HK-2 (cell line): Measurements from ENCODE around the gene TAS2R60.
"Not testable (repeated sequence)": the region's sequence is repeated elsewhere in the genome, so short reads cannot be mapped to it uniquely, and the experiment has no call there.

Experiments used
- DNase-seq: peaks from one replicate; pipeline ENCODE4 v3.0.0-alpha.2; 2018; ENCODE audit not compliant: unreplicated experiment

The TAS2R60 gene, protein sequence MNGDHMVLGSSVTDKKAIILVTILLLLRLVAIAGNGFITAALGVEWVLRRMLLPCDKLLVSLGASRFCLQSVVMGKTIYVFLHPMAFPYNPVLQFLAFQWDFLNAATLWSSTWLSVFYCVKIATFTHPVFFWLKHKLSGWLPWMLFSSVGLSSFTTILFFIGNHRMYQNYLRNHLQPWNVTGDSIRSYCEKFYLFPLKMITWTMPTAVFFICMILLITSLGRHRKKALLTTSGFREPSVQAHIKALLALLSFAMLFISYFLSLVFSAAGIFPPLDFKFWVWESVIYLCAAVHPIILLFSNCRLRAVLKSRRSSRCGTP

DNA sequence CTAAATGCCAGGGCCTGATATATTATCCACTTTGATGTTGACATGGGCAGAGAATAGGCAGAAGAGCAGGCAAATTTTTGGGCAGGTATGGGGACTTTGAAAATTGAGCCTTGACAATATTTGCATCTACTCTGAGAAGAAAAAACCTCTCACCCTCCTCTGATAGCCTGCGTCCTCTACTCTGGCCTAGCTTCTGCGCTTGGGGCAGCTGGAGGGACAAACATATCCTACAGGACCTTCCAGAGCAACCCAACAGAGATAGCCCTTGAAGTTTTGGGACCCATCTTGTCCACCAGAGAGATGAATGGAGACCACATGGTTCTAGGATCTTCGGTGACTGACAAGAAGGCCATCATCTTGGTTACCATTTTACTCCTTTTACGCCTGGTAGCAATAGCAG is at the start of gene TAS2R60:
Gene TAS2R60 (plus strand): TSS at position 301 of the 400 bp plus-strand sequence. CDS start 0 bp downstream, at position 301.
- no peak for DNase-seq

DNA sequence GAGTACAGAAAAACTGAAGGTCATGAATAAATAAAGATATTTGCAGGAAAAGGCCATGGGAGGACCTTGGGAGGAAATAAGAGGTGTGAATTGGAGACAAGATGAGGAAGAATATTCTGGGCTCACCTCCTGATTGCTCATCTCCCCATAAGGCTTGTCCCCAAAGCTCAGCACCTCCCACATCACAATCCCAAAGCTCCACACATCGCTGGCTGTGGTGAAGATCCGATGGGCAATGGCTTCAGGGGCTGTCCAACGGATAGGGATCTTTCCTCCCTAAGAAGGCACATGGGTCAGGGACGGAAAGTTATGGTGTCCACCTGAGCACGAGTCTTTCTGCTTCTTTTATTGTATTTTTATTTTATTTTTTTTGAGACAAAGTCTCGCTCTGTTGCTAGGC is 49.2 kb upstream of the TAS2R60 start:
- peak; percentile 20 for DNase-seq

DNA sequence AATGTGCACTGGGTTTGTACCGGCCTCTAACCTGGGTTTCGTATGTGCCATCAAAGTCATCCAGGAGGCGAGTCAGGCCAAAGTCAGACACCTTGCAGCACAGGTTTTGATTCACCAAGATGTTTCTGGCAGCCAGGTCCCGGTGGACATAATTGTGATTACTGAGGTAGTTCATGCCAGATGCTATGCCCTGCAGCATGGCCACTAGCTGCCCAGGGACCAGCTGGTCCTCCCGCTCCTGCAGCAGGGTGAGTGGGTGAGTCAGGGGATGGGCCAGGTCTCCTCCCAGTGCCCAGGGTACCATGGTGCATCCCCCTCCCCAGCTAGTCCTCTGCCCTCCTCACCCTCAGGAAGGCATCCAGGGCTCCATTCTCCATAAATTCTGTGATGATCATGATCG is 48.5 kb upstream of the TAS2R60 start:
- no peak for DNase-seq

DNA sequence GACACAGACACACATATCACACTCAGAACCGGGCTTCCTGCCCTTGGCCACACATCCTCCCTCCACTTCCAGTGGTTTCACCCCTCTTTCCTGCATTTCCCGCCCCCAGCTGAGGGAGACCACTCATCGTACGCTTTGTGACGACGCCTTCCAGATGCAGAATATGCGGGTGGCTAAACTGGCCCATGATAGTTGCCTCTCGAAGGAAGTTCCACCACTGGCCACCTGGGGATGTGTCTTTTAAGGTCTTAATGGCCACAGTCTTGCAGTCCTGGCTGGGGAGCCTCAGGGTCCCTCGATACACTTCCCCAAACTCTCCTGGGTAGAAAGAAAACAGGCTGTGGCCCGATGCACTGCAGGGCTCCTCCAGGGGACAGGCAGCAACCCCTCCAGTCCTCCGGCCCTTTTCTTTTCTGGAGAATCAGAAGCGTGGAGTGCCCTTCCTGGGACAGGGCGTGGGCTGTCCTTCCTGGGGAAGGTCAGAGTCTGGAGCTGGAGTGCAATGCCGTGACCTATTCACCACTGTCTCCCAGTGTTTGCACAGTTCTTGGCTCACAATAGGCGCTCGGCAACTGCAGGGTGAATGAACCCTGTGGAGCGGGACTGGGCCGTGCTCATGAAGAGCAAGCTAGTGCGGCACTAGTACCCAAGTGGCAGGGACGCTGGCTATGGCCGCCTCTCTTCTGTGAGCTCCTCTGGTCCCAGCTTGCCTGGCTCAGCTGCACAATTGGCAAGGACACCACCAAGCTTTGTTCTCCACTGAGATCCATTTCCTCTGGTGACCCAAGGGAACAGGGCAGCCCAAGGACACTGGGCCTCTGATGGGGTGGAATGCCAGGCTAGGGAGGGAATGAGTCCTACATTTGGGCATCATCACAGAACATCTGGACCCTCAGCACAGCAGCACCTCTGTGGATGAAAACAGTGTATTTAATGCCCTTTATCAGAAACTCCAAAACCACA is 47.8 kb upstream of the TAS2R60 start:
- no peak for DNase-seq

DNA sequence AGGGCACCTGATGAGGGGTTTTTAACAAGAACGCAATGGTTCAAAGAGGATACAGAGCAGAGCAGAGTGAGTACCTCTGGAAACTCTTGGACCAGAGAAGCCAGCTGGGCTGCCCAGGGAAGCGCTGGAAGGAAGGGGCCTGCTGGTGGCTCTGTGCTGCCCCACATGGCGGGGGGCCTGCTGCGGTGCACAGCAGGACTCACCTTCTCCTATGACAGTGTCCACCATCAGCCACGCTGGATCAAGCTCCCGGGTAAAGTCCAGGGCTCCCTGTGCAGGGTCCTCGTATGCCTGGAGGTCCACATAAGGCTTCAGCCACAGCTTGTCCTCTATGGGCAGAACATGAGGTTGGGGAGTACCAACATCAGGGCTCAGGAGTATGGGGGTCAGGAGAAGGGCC is 47.1 kb upstream of the TAS2R60 start:
- DNase-seq: no peak

DNA sequence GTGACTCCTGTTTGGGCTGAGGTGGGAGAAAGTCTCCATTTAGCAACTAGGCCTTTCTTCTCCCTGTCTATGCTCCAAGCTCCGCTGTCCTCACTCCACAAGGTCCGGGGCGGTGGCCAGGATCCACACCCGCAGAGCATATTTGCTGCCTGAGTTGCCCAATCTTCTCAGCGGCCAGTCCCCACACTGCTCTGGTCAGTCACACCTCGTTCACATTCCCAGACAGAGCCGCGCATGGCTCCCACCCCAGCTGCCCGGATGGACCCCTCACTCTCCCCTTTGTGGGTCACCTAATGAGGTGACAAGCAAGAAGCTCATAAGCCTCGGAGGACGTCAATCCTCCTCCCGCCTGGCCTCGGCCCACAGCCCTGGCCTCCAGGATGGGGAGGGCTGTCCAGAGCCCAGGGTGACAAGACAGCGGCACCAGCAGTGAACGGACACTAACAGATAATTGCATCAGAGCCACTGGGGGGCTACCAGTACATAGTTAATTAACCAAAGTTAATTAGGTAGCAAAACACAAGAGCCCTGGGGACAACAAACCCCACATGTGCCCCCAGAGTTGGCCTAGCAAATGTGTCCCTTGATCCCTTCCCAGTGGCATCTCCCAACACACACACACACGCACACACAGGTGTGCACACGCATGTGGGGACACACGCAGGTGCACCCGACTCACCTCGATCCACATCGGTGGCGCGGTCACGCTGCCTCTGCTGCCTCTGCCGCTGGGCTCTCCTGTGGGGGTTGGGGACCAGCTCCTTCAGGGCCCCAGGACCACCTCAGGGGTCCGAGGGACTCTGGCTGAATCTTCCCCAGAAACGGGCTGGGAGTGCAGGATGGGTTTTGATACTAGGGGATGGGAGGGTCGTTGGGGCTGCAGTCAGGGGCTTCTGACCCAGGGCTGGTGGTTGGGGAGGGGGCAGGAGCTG is 46.4 kb upstream of the TAS2R60 start:
- no peak for DNase-seq

DNA sequence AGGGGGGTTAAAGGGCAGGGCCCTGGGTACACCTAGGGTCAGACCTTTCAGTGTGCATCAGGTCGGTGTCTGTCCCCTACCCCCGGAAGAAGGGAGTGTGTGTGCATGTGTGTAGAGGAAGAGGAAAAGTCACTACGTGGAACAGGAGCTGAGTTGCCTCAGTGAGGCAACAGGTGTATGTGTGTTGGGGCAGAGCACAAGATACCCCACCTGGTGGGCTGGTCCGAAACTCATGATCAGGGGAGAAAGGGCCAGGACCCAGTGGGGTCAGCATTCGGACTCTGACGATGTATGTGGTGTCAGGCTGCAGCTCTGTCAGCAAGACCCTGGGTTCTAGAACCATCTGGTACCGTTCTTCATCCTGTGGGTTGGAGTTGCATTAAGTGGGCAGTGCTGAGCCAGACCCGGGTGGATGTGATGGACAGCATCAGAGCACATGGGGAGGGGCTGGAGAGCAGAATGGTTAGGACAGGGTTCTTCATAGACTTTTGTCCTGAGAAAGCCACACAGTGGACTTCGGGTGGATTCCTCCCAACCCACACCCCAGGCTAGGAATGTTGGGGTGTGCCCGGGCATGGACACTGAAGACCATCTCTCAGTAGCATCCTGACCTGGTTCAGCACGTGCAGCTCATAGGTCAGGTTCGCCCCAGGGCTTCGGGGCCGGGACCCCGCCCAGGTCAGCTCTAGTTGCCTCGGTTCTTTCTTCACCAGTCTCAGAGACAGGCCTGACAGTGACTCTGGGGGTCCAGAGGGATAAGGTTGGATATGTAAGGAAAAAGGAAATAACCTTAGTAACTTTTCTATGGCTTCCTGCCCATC is 45.3 kb upstream of the TAS2R60 start:
- no peak for DNase-seq

DNA sequence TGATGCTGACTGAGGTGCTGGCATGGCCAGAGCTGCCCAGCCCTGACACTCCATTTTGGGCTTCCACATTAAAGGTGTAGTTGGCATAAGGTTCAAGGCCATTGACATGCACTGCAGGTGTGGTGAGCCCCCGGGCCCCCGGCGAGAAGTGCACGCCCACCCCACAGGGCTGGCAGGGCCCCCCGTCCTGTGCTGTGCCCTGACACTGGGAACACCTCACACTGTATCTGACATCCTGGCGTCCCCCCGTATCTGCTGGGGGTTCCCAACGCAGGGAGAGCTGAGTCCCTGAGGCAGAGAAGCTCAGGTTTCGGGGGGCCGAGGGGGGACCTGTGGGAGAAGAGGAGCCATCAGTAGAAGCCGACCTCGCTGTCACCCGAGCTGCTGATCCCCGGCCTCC is 44.6 kb upstream of the TAS2R60 start:
- DNase-seq: no peak

DNA sequence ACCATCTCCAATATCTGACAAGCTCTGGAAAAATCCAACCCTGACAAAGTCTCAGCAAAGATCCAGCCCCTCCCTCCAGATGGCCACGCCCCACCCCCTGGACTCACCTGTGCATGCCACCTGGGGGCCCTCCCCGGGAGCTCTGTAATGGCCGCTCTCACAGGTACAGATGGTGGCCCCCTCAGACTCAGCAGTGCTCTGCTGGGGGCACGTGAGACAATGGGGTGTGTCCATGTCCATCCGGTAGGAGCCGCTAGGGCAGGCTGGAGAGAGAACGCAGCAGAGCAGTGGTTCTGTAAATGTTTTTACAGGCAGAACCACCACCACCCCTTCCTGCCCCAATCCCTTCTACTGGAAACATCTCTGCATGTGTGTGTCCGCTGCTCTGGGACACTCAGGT is 44.1 kb upstream of the TAS2R60 start:
- no peak for DNase-seq

DNA sequence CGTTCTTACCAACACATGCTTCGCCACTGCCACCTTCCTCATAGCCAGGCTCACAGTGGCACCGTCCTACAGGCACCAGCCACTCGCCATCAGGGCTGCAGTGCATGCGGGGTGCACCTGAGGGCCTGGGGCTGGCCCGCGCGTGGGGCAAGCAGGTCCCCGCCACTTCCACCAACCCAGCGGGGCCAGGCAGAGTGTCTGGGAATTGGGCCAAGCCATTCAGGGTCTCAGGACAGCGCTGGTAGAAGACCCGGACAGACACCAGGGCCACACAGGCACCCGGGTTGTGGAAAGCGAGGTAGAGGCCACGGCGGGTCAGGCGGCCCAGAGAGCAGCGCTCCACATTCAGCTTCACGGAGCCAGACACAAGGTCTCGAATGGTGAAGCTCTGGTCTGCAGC is 43.6 kb upstream of the TAS2R60 start:
- no peak for DNase-seq

DNA sequence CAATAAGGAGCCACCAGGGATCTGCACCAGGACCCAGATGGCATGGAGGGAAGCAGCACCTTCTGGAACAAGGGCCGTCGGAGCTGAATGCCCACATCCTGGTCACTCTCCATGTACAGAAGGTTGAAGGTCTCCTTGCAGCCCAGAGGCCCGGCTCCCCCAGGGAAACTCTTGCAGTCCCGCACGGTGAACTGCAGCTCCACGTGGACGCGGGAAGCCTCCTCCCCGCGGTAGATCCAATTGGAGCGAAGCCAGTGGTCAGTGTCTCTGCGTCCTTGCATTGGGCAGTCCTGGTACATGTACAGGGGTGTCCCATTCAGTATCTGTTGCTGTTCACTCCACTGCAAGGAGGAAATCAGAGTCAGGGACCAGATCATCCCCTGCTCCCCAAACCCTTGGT is 42.0 kb upstream of the TAS2R60 start:
- no peak for DNase-seq

DNA sequence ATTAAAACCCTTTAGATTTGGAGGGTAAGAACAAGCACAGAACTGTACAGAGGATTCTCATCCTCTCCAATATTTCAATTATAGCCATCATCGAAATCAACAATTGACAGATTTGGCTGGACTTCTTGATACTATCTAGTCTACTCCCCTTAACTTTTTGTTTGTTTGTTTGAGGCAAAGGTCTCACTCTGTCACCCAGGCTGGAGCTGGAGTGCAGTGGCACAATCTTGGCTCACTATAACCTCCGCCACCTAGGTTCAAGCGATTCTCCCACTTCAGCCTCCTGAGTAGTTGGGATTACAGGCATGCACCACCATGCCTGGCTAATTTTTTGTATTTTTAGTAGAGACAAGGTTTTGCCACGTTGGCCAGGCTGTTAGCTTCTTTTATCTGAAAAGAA is 41.0 kb upstream of the TAS2R60 start:
- DNase-seq: not testable (repeated sequence)

DNA sequence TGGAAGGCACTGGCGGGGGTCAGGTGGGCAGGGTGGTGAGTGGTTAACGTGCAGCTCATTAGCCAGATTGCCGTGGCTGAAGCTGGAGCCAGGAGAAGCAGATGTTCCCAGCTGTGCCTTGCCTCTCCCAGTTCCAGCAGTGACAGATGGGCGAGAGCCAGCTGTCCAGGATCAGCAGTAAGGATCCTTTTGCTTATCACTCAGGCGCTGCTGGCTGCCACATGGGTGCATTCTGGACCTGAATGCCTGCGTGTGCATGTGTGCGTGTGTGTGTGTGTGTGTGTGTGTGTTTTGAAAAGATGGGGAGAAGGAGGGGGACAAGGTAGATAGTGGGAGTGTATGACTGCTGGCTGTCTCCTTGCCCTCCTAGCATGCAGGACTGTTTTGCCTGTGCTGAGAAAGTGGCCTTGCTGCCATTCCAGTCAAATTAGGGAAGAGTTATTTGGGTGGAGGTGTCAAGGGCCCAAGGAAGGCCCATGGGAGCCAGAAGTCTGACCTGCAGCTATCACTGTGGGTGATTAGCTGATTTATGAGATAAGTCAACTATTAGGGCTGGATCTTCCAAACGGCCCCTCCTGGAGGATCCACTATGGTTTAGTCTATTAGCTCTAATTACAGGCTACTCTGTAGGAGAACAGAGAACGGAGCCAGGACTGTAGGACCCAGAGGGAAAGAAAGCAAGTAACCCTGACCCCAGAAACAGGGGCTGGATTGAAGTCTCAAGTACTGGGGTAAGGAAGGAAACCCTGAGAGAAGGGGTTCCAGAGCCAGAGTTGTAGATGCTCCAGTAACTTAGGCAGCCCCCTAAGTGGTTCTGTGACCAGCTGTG is 37.9 kb upstream of the TAS2R60 start:
- no peak for DNase-seq

DNA sequence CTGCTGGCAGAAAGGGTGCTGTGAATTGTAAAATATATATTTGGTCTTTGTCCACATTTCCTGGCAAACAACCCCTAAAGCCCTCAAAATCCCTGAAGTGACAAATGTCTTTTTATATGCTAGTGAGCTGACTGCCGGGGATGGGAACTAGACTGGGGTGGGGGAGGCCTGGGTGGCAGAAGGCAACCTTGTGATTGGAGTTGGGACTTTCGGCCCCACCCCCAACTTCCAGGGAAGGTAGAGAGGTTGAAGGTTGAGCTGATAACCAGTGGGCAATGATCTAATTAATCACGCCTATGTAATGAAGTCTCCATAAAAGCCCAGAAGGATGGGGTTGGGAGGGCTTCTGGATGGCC is 37.3 kb upstream of the TAS2R60 start:
- no peak for DNase-seq

DNA sequence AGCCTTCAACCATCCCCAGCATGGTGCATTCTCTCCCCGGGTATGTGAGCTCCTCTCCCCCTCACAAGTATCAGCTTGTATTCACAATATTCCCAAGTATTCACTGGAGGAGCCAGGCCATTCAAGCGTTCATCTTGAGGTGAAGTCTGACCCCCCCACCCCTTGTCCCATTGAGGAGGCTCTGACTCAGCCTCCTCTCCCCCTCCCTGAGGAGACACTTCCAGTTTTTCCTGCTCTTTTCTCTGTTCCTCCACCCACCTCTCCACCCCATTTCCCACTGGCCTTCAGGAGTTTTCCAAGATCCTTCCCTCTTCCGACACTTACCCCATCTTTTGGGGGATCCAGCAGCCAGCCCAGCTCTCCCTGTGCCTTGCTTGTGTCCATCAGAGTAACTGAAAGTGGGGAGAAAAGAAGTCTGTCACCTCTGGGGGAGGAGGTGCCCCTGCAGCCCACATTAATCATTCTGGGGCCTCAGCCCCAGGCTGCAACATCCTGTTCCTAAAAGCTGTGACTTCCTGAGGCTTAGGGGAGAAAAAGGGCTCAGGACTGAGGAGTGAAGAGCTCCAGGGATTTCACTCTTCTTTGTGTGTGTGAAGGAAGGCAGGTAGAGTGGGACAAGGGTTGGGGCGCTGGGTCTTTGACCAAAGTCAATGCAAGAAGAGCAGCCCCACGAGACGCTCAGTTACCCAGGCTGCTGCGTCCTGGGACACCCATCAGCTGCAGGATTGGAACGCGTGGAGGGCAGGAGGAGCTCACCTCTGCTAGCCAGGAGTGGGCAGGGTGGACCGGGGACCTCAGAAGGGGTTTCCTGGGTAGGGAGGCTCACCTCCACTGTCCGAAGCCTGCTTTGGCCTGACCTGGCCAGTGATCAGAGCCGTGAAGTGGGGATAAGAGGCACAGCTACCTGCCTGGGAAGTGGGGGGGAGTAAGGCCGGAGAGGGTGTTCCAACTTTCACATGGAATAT is 35.7 kb upstream of the TAS2R60 start:
- peak; percentile 16 for DNase-seq

DNA sequence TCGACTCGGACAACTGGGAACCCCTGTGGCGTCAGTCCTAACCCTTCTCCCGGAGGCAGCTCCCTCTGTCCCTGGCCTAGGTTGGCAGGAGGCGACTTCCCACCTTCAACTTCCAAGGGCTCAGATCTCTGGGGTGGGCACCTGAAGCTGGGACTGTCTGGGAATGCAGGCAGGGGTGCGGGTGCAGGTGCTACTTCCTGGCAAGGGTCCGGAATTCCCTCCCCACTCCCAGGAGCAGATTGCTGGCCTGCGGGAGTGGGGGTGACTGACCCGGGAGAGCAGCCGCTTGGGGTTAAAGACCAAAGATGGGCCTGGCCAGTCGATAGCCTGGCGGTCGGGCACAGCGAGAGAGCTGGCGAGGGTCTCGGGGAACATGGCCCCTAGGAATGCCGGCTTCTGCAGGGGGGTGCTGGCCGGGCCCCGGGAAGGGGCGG is 35.0 kb upstream of the TAS2R60 start:
- no peak for DNase-seq

DNA sequence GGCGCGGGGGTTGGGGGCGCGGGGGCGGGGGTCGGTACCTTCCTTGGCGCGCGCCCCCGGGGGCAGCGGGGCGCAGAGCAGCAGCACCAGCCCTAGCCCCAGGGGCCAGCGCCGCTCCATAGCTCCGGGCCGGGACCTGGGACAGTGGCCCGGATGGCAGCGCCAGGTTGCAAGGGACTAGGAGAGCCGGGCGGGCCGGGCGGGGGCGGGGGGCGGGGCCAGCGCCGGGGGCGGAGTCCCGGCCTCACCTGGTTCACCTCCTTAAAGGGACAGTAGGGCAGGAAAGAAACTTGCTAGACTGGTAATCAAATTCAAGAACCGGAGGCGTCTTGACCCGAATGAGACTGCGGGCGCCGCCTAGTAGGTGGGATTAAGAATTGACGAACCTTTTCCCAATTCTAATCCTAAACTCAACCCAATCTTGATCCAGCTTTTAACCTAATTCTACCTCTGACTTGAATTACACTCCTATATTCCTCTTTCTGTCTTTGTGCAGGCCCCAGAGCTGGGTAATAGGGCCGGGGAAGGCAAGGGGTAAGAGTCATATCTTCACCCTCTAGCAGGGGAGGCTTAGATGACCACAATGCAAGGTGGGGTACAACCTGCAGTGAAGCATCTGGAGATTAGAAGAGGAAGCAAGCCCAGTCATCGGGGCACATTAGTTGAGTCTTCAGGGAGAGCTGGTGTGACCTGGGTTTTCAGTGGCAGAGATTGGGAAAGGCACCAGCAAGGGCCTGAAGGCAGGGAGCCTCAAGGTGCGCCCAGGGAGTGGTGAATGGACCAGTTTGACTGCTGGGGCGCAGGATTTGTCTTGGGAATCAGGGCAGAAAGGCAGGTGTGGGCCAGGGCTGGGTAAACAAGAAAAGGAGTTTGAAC is 34.3 kb upstream of the TAS2R60 start, which contains the start of gene EPHA1:
Gene EPHA1 (minus strand): TSS at position 171 of the 876 bp plus-strand sequence. CDS start 51 bp downstream, at position 120.
- peak; percentile 6 for DNase-seq

DNA sequence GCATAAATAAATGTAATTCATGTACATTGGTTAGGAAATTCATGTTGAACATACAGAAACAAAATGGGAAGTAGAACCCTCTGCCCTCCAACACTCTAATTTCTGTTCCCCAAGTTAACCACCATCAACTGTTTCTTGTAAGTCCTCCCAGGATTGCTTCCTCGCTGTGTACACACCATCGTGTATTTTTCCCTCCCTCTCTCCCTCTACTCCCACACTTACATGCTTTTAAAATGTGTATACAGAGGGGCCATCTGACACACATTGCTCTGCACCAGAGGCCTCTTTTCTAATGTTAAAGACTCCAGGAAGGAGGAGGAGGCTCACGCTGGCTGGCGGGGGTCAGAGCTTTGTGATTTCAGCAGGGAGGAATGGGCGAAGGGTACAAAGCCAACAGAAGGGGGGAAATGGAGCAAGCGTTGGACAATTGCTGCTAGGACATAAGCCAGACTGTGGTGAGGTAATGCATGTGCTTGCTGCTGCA is 32.7 kb upstream of the TAS2R60 start:
- no peak for DNase-seq
